H1 (cell line): ENCODE results near the gene CASQ1. TPM values are rescaled to one million over a fixed set of nuclear protein-coding genes. Genes with fewer than 3 reads are reported as not detected.
A peak's percentile ranks its signal among the peaks of the same experiment; 100 is the strongest.

ENCODE experiments used
- CTCF ChIA-PET: fragments of 300-600 bp; sonication (Branson Sonifier 250); formaldehyde crosslinking; loops from one replicate; lab custom pipeline; 2021; ENCODE audit not compliant: partially characterized antibody; lab: Charles Lee
- POLR2A ChIA-PET: fragments of 300-600 bp; sonication (Branson Sonifier 250); formaldehyde crosslinking; loops from one replicate; lab custom pipeline; 2021; ENCODE audit warnings: inconsistent platforms; ENCODE audit not compliant: partially characterized antibody; lab: Charles Lee
- DNase-seq, 2 experiments: peaks; one replicate each; pipeline versions ENCODE4 v3.0.0 to v3.0.0-alpha.2; 2010 to 2022; ENCODE audit warnings: low spot score in 2 of 2, low read depth in 1 of 2, mixed read lengths in 1 of 2
- FAIRE-seq: peaks from 2 replicates; lab custom pipeline; 2011; peaks lifted over from hg19 to GRCh38; lab: Jason Lieb, UNC
- H2AFZ ChIP-seq: 2 replicates; pipeline ENCODE4 v1.8.1; 2012; ENCODE audit warnings: low read length, inconsistent platforms
- H2AK5ac ChIP-seq: 2 replicates; pipeline ENCODE4 v1.6.1; 2013; ENCODE audit warnings: low read depth, low read length
- H2BK120ac ChIP-seq: replicated peaks from 2 replicates; pipeline ENCODE3; 2013; ENCODE audit warnings: low read depth, low read length, inconsistent platforms
- H2BK12ac ChIP-seq: 2 replicates; pipeline ENCODE4 v1.6.1; 2013; ENCODE audit warnings: low read depth, low read length
- H2BK15ac ChIP-seq: 2 replicates; pipeline ENCODE4 v1.6.1; 2013; ENCODE audit warnings: low read length
- H2BK20ac ChIP-seq: 2 replicates; pipeline ENCODE4 v1.6.1; 2013; ENCODE audit warnings: low read length
- H2BK5ac ChIP-seq: 2 replicates; pipeline ENCODE4 v1.6.1; 2013; ENCODE audit warnings: low read depth, low read length
- H3K14ac ChIP-seq: 2 replicates; pipeline ENCODE4 v1.6.1; 2013; ENCODE audit warnings: inconsistent platforms; ENCODE audit not compliant: insufficient read length
- H3K18ac ChIP-seq: 2 replicates; pipeline ENCODE4 v1.6.1; 2013; ENCODE audit warnings: low read length; ENCODE audit errors: extremely low read depth
- H3K23ac ChIP-seq: 2 replicates; pipeline ENCODE4 v1.6.1; 2013; ENCODE audit warnings: inconsistent platforms; ENCODE audit not compliant: insufficient read length
- H3K23me2 ChIP-seq: 2 replicates; pipeline ENCODE4 v1.6.1; 2013; ENCODE audit warnings: low read depth, low read length
- H3K27ac ChIP-seq: 2 replicates; pipeline ENCODE4 v1.6.1; 2011; ENCODE audit warnings: low read depth, low read length, inconsistent platforms
- H3K27me3 ChIP-seq, 4 experiments: replicated peaks in 1 of 4; 1 replicate in 1 of 4; 2 replicates in 3 of 4; pipeline versions ENCODE4 v1.6.1 to v1.8.1; 2011 to 2013; ENCODE audit warnings: low read length in 3 of 4, mild to moderate bottlenecking in 3 of 4, inconsistent platforms in 2 of 4, mixed read lengths in 2 of 4, moderate library complexity in 1 of 4; ENCODE audit not compliant: control insufficient read depth in 3 of 4, insufficient read depth in 3 of 4; ENCODE audit errors: extremely low read depth in 1 of 4
- H3K36me3 ChIP-seq, 4 experiments: 2 replicates each; pipeline versions ENCODE4 v1.6.1 to v1.8.1; 2011 to 2013; ENCODE audit warnings: mild to moderate bottlenecking in 4 of 4, low read length in 3 of 4, moderate library complexity in 2 of 4, control low read depth in 1 of 4, inconsistent platforms in 1 of 4; ENCODE audit not compliant: insufficient read depth in 4 of 4, control insufficient read depth in 2 of 4
- H3K4ac ChIP-seq: replicated peaks from 2 replicates; pipeline ENCODE3; 2013; ENCODE audit warnings: low read length, low read depth, mixed read lengths, inconsistent platforms; ENCODE audit not compliant: insufficient read length
- H3K4me1 ChIP-seq, 4 experiments: replicated peaks in 1 of 4; 1 replicate in 1 of 4; 2 replicates in 3 of 4; pipeline versions ENCODE4 v1.6.1 to v1.8.1; 2011 to 2013; ENCODE audit warnings: low read length in 3 of 4, inconsistent platforms in 2 of 4, mixed read lengths in 1 of 4; ENCODE audit not compliant: insufficient read depth in 4 of 4, control insufficient read depth in 3 of 4
- H3K4me2 ChIP-seq, 2 experiments: 2 replicates each; pipeline versions ENCODE4 v1.6.1 to v1.8.1; 2011 to 2013; ENCODE audit warnings: low read depth in 2 of 2, low read length in 2 of 2, control low read depth in 1 of 2, inconsistent platforms in 1 of 2, mild to moderate bottlenecking in 1 of 2; ENCODE audit not compliant: insufficient read depth in 1 of 2
- H3K4me3 ChIP-seq, 4 experiments: fragments of 200-600, 300-600 bp in 1 of 4; sonication (generic), shearing (Covaris generic), sonication (Bioruptor Twin) in 1 of 4; 2 replicates each; pipeline versions ENCODE4 v1.5.1 to v1.8.1; 2011 to 2016; ENCODE audit warnings: low read length in 4 of 4, low read depth in 3 of 4, control low read depth in 2 of 4, inconsistent platforms in 2 of 4, mild to moderate bottlenecking in 2 of 4, mixed read lengths in 1 of 4, moderate library complexity in 1 of 4; ENCODE audit not compliant: insufficient read depth in 2 of 4; ENCODE audit errors: extremely low read depth in 1 of 4
- H3K56ac ChIP-seq: replicated peaks from 2 replicates; pipeline ENCODE3; 2013; ENCODE audit warnings: low read depth, mild to moderate bottlenecking, mixed read lengths, low read length, inconsistent platforms; ENCODE audit not compliant: insufficient read length
- H3K79me1 ChIP-seq: 2 replicates; pipeline ENCODE4 v1.6.1; 2013; ENCODE audit warnings: low read depth, low read length, control low read depth
- H3K79me2 ChIP-seq, 2 experiments: 2 replicates each; pipeline versions ENCODE4 v1.6.1 to v1.8.1; 2012 to 2013; ENCODE audit warnings: low read length in 2 of 2, mild to moderate bottlenecking in 2 of 2, inconsistent platforms in 1 of 2; ENCODE audit not compliant: insufficient read depth in 2 of 2, control insufficient read depth in 1 of 2
- H3K9ac ChIP-seq, 4 experiments: replicated peaks in 1 of 4; 1 replicate in 1 of 4; 2 replicates in 3 of 4; pipeline versions ENCODE4 v1.6.1 to v1.8.1; 2011 to 2013; ENCODE audit warnings: low read depth in 3 of 4, low read length in 3 of 4, control low read depth in 2 of 4, mild to moderate bottlenecking in 2 of 4, moderate library complexity in 2 of 4, inconsistent platforms in 1 of 4; ENCODE audit errors: extremely low read depth in 1 of 4
- H3K9me3 ChIP-seq, 2 experiments: 2 replicates each; pipeline versions ENCODE4 v1.6.1 to v1.8.1; 2012 to 2013; ENCODE audit warnings: mild to moderate bottlenecking in 2 of 2, moderate library complexity in 2 of 2, control low read depth in 1 of 2, inconsistent platforms in 1 of 2, low read depth in 1 of 2, low read length in 1 of 2, mixed read lengths in 1 of 2; ENCODE audit not compliant: insufficient read depth in 2 of 2
- H4K20me1 ChIP-seq, 2 experiments: replicated peaks in 1 of 2; 2 replicates each; pipeline versions ENCODE3 to v1.8.1; 2011 to 2013; ENCODE audit warnings: inconsistent platforms in 2 of 2, low read length in 2 of 2, mild to moderate bottlenecking in 1 of 2; ENCODE audit not compliant: insufficient read depth in 2 of 2, control insufficient read depth in 1 of 2
- H4K5ac ChIP-seq: 2 replicates; pipeline ENCODE4 v1.6.1; 2013; ENCODE audit warnings: low read length, low read depth, mixed read lengths, inconsistent platforms; ENCODE audit not compliant: insufficient read length
- H4K8ac ChIP-seq: 2 replicates; pipeline ENCODE4 v1.8.0; 2013; ENCODE audit warnings: mild to moderate bottlenecking, moderate library complexity, low read length, inconsistent platforms; ENCODE audit not compliant: insufficient read depth; ENCODE audit errors: extremely low read depth
- H4K91ac ChIP-seq: replicated peaks from 2 replicates; pipeline ENCODE3; 2013; ENCODE audit warnings: low read length, mixed read lengths, inconsistent platforms; ENCODE audit not compliant: insufficient read length
- BACH1 ChIP-seq: IDR thresholded peaks from 2 replicates; pipeline ENCODE4 v1.6.1; 2012; ENCODE audit warnings: low read length, improper control_type of control experiment
- KDM5A ChIP-seq: fragments of 200-600 bp; IDR thresholded peaks from 2 replicates; pipeline ENCODE4 v1.7.1; 2012; ENCODE audit warnings: mild to moderate bottlenecking, low read length, inconsistent platforms, mixed read lengths
- RFX5 ChIP-seq: IDR thresholded peaks from 2 replicates; pipeline ENCODE4 v1.6.1; 2011; ENCODE audit warnings: low read depth, low read length, improper control_type of control experiment, borderline replicate concordance
- RXRA ChIP-seq: IDR thresholded peaks from 2 replicates; pipeline ENCODE4 v1.6.1; 2011; ENCODE audit warnings: low read depth, mild to moderate bottlenecking, low read length, moderate library complexity; ENCODE audit not compliant: insufficient read depth
- SIX5 ChIP-seq: IDR thresholded peaks from 2 replicates; pipeline ENCODE4 v1.6.1; 2011; ENCODE audit warnings: mild to moderate bottlenecking, low read depth, low read length
- SP1 ChIP-seq: IDR thresholded peaks from 2 replicates; pipeline ENCODE4 v1.6.1; 2011; ENCODE audit warnings: low read depth, low read length
- WGBS, 2 experiments: shearing (Covaris generic) in 1 of 2; methylation state at CpG; one replicate each; pipeline versions ENCODE4 v1.1.6 to v1.1.7; 2013 to 2015; ENCODE audit warnings: low lambda C conversion rate in 2 of 2, mixed read lengths in 2 of 2, inconsistent platforms in 1 of 2, low coverage in 1 of 2, missing lambda C conversion rate in 1 of 2; ENCODE audit not compliant: insufficient replicate concordance in 2 of 2, insufficient coverage in 1 of 2, insufficient read length in 1 of 2; ENCODE audit errors: extremely low coverage in 1 of 2, missing lambda C conversion rate in 1 of 2; 5-methylcytosine and 5-hydroxymethylcytosine counted together
- polyA plus RNA-seq, 7 experiments: library from polyadenylated mRNA; depleted of rRNA in 3 of 7; stranded (reverse) in 5 of 7; unstranded in 2 of 7; fragments of >200 nt in 5 of 7; fragments of 200-250 nt in 2 of 7; gene quantifications; 1 replicate in 5 of 7; 2 replicates in 1 of 7; 4 replicates in 1 of 7; pipeline versions ENCODE4 v1.2.1 to v1.2.3, GENCODE V29; 2011 to 2013; ENCODE audit warnings: missing spikeins in 2 of 7, mixed read lengths in 2 of 7
- total RNA-seq: library from RNA; stranded (reverse); fragmentation: NEBNext Ultra II Directional; extraction: Animal tissue kit (Norgen Biotek cat#: 25700); gene quantifications from 2 replicates; pipeline ENCODE4 v1.2.1, GENCODE V29; 2021

CASQ1 gene
- total and polyA plus RNA-seq, 2 of the 8 experiments (the other 6 are each of a cell fraction or from before 2014, with no cell fraction given) = 0.80 to 1.3 TPM

DNA sequence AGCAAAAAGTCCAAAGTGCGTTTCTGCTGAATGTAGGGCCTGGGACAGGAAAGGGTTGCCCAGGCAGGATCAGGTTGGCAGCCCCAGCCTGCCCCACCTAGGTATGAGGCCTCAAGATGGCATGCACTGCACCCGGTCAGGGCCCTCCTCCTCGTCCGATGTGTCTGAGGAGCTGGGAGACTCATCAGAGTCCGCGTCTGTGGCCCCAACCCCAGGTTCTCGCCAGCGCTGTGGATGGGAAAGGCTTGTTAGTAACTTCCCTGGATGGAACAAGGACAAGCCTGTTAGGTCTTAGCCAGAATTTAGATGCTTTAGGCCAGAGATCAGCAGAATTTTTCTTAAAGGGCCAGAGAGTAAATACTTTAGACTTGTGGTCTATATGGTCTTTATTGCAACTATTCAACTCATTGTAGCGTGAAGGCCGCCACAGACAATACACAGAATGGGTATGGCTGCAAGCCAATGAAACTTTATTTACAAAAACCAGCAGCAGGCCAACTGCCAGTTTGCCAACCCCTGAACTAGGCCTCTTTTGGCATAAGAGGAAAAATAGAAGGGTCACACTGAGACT, 27.2 kb downstream of the CASQ1 start:
- Histone ChIP-seq H3K27me3 (no peaks in the 10 kb centered on the region), H2BK120ac (no peak overlapping the region), H3K23ac (no peak overlapping the region), H3K27ac (no peak overlapping the region), H3K4me3 (no peak overlapping the region), H2BK15ac (no peak overlapping the region), H3K18ac (no peak overlapping the region), H2BK12ac (no peak overlapping the region), H3K4me1 (no peaks in the 10 kb centered on the region), H3K79me2 (no peaks in the 10 kb centered on the region), H3K9ac (no peak overlapping the region), H3K9me3 (no peaks in the 10 kb centered on the region), H3K4ac (no peak overlapping the region), H3K23me2 (no peaks in the 10 kb centered on the region), H3K4me2 (no peak overlapping the region), H4K20me1 (peaks cover 2 to 4% of the 10 kb centered on the region in 2 experiments), H2BK5ac (0 out of 2 replicates have a peak overlapping the region, but pooled peaks have one; percentile 14), H2BK20ac (no peak overlapping the region), H3K36me3 (peaks cover 30 to 82% (median 71%) of the 10 kb centered on the region in 4 experiments), H4K5ac (no peak overlapping the region), H2AFZ (no peak overlapping the region), H4K8ac (no peak overlapping the region), H4K91ac (no peak overlapping the region), H2AK5ac (no peak overlapping the region), H3K79me1 (no peaks in the 10 kb centered on the region), H3K14ac (no peak overlapping the region), H3K56ac (no peak overlapping the region)
- FAIRE-seq (no peak), DNase-seq (no peak)
- CTCF ChIA-PET = interaction anchor here (1.2 to 7.4 kb wide), 9 partner anchors 11 to 171 kb away, joined by 3 to 105 read pairs (median 70); partner anchors contain the start of genes CASQ1 and PEA15
- TF ChIP-seq SIX5 (no peak), BACH1 (no peak), KDM5A (no peak), RXRA (no peak), SP1 (no peak), RFX5 (no peak)
- POLR2A ChIA-PET = interaction anchor here (0.9 to 5.1 kb wide), 6 partner anchors 10 to 138 kb away, joined by 3 to 44 read pairs (median 4); partner anchors contain the start of gene CASQ1
- WGBS, 2 experiments = 85% methylated on average over 10 of the region's 10 CpGs; no CpG with 5 or more reads in 1 of the 2 experiments
